ENCODE data around the gene IQCM. TPM values are rescaled to one million over a fixed set of nuclear protein-coding genes. Genes with fewer than 3 reads are reported as not detected.

Gene IQCM
- polyA plus RNA-seq, 1 of the 3 experiments (the other 2 are of a cell fraction) = not detected

GRCh38 chr4:149796381-149796780 is 19.3 kb downstream of the IQCM start:
- CTCF ChIA-PET = no interaction called here
- Histone ChIP-seq H3K27me3 (ENCODE audit: insufficient read depth) (no peaks in the 10 kb centered on the region), H3K9me2 (no peaks in the 10 kb centered on the region), H3F3A (replicated peaks; ENCODE audit: insufficient read depth) (no peaks in the 10 kb centered on the region), H3K27ac (ENCODE audit: low read depth in 2 of 2, low read length in 1 of 2) (no peak overlapping the region), H4K20me1 (ENCODE audit: insufficient read depth) (no peaks in the 10 kb centered on the region), H3K4me1 (ENCODE audit: control insufficient read depth in 1 of 2, insufficient read depth in 2 of 2, low read depth in 1 of 2, low read length in 1 of 2) (no peaks in the 10 kb centered on the region), H3K4me2 (no peak overlapping the region), H2AFZ (ENCODE audit: low read depth) (no peak overlapping the region), H3K9ac (no peak overlapping the region), H3K9me3 (no peaks in the 10 kb centered on the region), H3K79me2 (ENCODE audit: insufficient read depth) (no peaks in the 10 kb centered on the region), H3K36me3 (replicated peaks in 1 of 2; ENCODE audit: control insufficient read depth in 1 of 2, insufficient read depth in 2 of 2, low read length in 1 of 2) (no peaks in the 10 kb centered on the region), H3K4me3 (ENCODE audit: low read depth in 2 of 2, low read length in 1 of 2) (no peak overlapping the region)
- TF ChIP-seq FOXM1 (IDR thresholded peaks at IDR 0.05; ENCODE audit: low read depth) (no peak), SIN3A (IDR thresholded peaks at IDR 0.05; ENCODE audit: borderline replicate concordance, low read depth, low read length) (no peak), CHD2 (IDR thresholded peaks at IDR 0.05; ENCODE audit: low read length, partially characterized antibody) (no peak), ZBTB33 (IDR thresholded peaks at IDR 0.05; ENCODE audit: borderline replicate concordance, low read depth) (no peak), YY1 (IDR thresholded peaks at IDR 0.05; ENCODE audit: low read depth) (no peak), JUND (IDR thresholded peaks at IDR 0.05) (no peak), MXI1 (IDR thresholded peaks at IDR 0.05; ENCODE audit: low read depth, low read length) (no peak), PBX3 (IDR thresholded peaks at IDR 0.05) (no peak), ELF1 (IDR thresholded peaks at IDR 0.05) (no peak), FOXJ3 (CRISPR knock-in tag; IDR thresholded peaks at IDR 0.05) (no peak), RCOR1 (IDR thresholded peaks at IDR 0.05; ENCODE audit: low read length) (no peak), MEF2A (IDR thresholded peaks at IDR 0.05; ENCODE audit: borderline replicate concordance, low read depth) (no peak), EZH2phosphoT487 (IDR thresholded peaks at IDR 0.05; ENCODE audit: borderline replicate concordance, low read depth) (no peak), RXRA (IDR thresholded peaks at IDR 0.05; ENCODE audit: borderline replicate concordance, low read depth) (no peak), TAF1 (IDR thresholded peaks at IDR 0.05; ENCODE audit: borderline replicate concordance, low read depth, low read length) (no peak), POLR2AphosphoS5 (IDR thresholded peaks at IDR 0.05; ENCODE audit: low read depth, low read length) (no peak), IRF3 (IDR thresholded peaks at IDR 0.05; ENCODE audit: low read depth, low read length) (no peak)
- POLR2A ChIA-PET = no interaction called here
- DNase-seq = no peak

Data from SK-N-SH (cell line).